Frontal cortex (tissue), 4 donors: Measurements from ENCODE around the gene PITPNM1. TPM values are rescaled to one million over a fixed set of nuclear protein-coding genes. Genes with fewer than 3 reads are reported as not detected.
A peak's percentile ranks its signal among the peaks of the same experiment; 100 is the strongest.
"Not testable (repeated sequence)": the region's sequence is repeated elsewhere in the genome, so short reads cannot be mapped to it uniquely, and the experiment has no call there.

ENCODE experiments used
- DNase-seq, 2 donors: peaks; one replicate each; pipeline ENCODE4 v3.0.0; 2012; ENCODE audit warnings: low spot score in 2 of 2
- FAIRE-seq: peaks from 2 replicates; lab custom pipeline; 2012; peaks lifted over from hg19 to GRCh38; lab: Jason Lieb, UNC
- total RNA-seq: library from RNA; depleted of rRNA; stranded (reverse); fragments of >200 nt; gene quantifications from one replicate; pipeline ENCODE4 v1.2.3, GENCODE V29; 2014
- donor health status: control.
- donor health status: control.
- donor health status: control.

The PITPNM1 gene
- total RNA-seq, 1 donor from 2014 or later = 32.6 TPM

GRCh38 chr11:67524480-67524808 lies 19.3 kb upstream of the PITPNM1 start:
- DNase-seq = no peak
- FAIRE-seq = no peak

GRCh38 chr11:67523556-67524479 lies 18.7 kb upstream of the PITPNM1 start:
- DNase-seq = no peak
- no peak for FAIRE-seq

DNA sequence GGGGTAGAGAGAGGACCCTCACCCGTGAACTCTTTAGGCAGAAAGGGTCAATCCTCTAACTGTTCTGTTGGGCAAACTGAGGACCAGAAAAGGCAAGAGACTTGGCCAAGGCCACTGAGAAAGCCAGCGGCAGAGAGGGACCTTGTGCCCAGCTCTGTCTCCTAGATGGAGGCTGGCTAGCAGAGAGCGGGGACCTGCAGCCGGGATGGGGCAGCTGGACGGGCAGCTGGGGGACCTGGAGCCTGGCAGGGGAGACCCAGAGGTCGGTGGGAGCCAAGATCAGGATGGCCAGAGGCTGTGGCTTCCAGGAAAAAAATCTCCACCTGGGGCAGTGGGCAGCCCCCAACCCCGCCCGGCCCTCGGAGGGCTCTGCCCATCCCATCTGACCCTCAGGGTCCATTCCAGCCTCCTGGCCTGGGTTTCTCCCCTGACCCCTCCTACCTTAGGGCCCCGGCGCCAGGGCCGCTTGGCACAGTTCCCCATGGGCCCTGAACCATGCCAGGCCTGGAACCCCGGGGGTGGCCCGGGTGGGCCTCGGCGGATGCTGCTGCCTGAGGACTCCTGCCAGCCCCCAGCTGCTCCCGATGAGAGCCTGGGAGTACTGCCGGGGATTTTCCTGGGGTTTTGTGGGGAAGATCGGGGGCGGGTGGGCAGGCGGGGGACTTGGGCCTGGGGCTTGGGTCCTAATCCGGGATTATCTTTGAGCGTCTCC lies 17.8 kb upstream of the PITPNM1 start, which contains the start of gene CABP2:
Gene CABP2 (minus strand): TSS at position 603 of the 712 bp plus-strand sequence. CDS start 120 bp downstream, at position 483.
- DNase-seq (no peak), FAIRE-seq (no peak)

DNA sequence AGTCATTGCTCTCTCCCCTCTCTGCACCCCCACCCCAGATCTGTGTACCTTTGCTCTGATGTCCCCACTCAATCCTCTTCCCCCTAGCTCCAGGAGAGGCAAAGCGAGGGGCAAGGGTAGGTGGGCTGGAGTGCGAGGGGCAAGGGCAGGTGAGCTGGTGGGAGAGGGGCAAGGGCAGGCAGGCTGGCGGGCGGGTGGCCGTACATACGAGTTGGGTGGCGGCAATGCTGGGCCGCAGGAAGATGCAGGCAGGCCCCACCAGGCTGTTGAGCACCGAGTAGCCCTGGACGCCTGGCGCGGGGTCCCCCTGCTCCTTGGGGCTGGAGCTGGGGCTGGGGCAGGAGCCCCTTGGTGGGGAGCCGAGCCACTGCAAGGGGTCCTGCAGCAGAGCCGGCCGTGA lies 17.2 kb upstream of the PITPNM1 start:
- FAIRE-seq (no peak), DNase-seq (no peak)

- DNase-seq = no peak
- FAIRE-seq = no peak
These were observed 16.8 kb upstream of the PITPNM1 start for GRCh38 chr11:67521924-67522323.

- FAIRE-seq = no peak
- DNase-seq = no peak
These were observed 16.0 kb upstream of the PITPNM1 start for GRCh38 chr11:67520856-67521824.

DNA sequence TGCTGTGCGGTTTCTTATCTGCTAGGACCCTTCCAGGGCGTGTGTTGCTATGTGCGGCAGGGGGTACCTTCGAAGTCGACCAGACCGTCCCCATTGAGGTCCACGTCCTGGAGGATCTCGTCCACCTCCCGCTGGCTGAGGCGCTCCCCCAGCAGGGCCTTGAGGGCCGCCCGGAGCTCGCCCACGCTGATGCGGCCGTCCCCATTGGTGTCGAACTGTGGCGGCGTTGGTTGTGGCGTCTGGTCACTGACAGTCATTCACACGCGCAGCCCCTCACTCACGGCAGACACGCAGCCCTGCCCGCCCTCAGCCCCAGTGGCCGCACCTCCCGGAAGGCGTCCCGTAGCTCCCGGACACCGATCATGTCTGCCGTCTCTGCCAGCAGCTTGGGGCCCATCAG lies 14.6 kb upstream of the PITPNM1 start:
- no peak for DNase-seq

GRCh38 chr11:67517784-67518552 lies 12.8 kb upstream of the PITPNM1 start:
- no peak for FAIRE-seq
- no peak for DNase-seq

More for the DNA sequence above, 14.6 kb upstream of the PITPNM1 start:
- FAIRE-seq = no peak

DNA sequence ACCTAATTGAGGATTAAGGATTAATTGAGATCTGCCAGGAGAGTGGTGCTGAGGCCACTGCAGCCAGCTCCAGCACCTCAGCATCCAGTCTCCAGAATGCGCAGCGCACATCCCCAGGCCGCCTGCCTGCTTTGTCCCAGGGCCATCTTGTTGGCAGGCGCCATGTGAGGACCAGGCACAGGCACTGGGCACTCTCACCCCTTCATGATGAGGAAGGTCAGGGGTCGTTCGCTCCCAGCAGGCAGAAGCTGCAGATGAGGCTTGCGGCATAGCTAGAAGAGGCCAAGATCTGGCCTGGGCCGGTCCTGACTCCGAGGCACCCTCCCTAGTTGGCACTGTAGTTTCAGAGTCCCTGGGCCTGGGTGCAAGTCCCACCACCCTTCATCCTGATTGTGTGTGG lies 11.6 kb upstream of the PITPNM1 start:
- DNase-seq = no peak
- no peak for FAIRE-seq

GRCh38 chr11:67514116-67514515 lies 9.0 kb upstream of the PITPNM1 start:
- no peak for FAIRE-seq
- no peak for DNase-seq

- not testable (repeated sequence) for FAIRE-seq, DNase-seq
These were observed 6.4 kb upstream of the PITPNM1 start for GRCh38 chr11:67511558-67511957.

GRCh38 chr11:67510023-67510345 lies 4.8 kb upstream of the PITPNM1 start:
- no peak for FAIRE-seq
- DNase-seq = no peak

DNA sequence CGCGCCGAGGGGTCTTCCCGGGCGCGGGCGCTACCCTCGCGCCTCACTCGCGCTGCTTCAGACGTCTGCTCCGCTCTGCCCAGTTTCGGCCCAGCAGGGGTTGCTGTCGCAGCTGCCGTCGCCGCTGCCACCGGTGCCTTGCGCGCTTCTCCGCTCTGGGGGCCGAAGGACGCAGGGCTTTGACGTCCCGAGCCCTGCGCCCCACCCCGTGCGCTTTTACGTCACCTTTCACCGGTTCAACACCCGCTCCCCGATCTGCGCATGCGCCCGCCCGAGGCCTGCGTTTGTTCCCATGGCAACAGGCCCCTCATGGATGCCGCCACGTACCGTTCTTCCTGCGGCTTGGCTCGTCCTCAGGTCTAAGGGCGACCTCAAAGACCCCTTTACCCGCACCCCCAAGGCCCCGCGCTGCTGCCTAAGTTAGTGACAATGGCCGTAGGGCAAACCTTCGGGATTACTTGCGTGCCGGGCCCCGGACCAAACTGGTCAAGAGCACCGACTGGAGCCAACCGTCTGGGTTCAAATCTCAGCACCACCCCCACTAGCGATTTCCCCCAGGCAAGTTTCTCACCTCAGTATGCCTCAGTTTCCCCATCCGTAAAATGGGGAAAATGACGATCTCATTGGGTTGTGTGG lies 3.4 kb upstream of the PITPNM1 start:
- FAIRE-seq = no peak
- DNase-seq = peak; percentile 92 to 99

- DNase-seq = peak; percentile 98
- FAIRE-seq = peak; percentile 45
These were observed 2.8 kb upstream of the PITPNM1 start, which contains the start of gene CDK2AP2 for GRCh38 chr11:67507864-67508485. TSS of gene CDK2AP2 (minus strand) at chr11:67508162. CDS start at chr11:67508082, 80 bp downstream.

GRCh38 chr11:67507242-67507863 lies 2.2 kb upstream of the PITPNM1 start:
- no peak for FAIRE-seq
- DNase-seq = no peak

DNA sequence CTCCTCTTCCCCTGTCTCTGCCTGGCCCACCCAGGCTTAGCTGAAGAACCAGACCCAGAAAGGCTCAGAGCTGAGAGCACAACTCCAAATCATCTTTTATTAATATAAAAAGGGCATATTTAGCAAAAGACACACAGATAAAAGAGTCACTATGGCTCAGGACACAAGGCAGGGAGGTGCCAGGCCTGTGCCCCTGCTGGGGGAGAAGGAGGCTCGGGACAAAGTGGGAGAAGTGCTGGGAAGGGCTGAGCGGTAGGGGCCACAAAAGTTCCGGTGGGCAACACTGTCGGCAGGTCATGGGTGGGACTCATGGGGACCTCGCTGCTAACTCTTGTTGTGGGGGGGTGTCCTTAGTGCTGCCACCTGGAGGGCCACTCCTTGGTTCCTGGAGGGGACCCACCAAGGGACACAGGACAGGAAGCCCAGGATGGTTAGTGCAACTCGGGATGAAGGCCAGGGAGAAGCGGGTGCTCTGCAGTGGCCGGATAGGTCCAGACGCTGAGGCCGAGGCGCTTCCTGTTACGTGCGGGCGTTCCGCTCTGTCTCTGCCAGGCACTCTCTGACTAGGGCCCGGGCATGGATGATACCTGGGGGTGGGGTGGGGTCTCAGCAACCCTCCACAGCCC lies 1.4 kb upstream of the PITPNM1 start:
- no peak for DNase-seq
- no peak for FAIRE-seq

DNA sequence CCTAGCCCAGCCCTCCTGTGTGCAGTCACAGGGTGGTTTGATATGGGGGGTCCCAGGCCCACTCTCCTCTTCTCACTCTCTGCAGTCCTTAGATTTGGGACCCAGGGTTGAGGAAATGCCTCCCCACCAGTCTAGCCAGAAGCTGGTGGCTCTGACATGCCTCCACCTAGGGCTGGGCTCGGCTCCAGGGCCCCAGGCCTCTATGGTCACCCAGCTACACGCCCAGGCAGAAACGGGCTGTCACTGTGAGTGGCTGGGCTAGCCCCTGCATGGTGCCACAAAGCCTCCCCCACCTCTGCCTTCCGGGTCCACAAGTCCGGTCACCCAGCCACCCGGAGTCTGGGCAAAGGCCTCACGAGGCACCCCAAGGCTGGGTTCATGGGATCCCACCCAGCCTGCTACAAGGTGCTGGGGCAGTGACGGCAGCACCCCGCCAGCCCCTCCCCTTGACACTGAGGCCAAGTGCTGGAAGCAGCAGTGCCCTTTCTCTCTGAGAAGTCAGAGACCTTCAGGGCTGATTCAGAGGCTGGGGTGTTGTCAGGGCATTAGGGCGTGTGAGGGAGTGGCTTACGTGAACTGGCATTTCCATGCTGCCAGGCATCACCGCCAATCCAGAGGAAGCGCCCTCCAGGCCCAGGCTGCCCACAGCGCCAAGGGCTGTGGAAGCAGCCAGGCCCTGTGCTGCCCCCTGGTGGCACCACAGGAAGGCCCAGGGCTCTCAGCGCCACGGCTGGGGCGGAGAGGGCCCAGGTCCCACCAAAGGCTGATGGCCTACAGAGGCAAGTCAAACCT lies 638 bp upstream of the PITPNM1 start:
- FAIRE-seq (no peak), DNase-seq (peak; percentile 88 to 91)
